Measurements from ENCODE around the gene SPR. TPM values are rescaled to one million over a fixed set of nuclear protein-coding genes. Genes with fewer than 3 reads are reported as not detected.

Gene SPR
- total and polyA plus RNA-seq, 2 donors (not counting 3 experiments of a cell fraction or from before 2014, with no cell fraction given) = 22.0 to 27.6 TPM

DNA sequence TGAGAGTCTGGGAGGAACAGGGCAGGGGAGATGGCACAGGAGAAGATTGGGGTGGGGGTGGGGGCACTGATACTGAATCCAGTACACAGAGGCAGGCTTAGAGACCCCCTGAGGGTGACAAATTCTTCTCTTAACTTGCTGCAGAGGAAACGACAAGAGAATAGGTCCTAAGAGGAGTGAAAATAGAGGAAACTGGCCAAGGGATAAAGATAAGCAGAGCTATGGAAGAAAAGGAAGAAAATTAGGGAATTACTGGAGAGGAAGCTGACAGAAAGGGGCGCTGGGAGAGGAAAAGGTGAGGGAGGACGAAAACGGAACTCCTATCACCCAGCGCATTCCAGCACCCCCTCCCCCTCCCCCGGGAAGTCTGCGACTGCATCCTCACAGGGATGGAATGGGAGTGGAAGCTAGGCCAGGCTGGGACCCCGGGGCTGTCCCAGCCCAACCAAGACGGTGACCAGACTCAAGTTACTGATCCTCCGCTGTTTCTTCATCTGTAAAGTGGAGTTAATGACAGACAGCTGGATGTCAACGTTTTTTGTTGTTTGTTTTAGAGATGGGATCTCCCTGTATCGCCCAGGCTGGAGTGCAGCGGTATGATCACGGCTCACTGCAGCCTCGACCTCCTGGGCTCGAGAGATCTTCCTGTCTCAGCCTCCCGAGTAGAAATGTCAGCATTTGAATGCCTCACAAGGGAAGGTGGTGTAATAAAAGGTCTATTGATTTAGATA, 27.5 kb downstream of the SPR start:
- peaks cover 72 to 98% of the 10 kb centered on the region in 2 experiments for H3K27me3 ChIP-seq (ENCODE audit: control insufficient read depth in 2 of 2, insufficient read depth in 2 of 2, low read length in 2 of 2)
- no peak overlapping the region for H2AFZ ChIP-seq (ENCODE audit: low read depth, low read length)
- H3K4me1 ChIP-seq (ENCODE audit: control insufficient read depth, extremely low read depth, insufficient read depth, low read length) = peaks cover 8% of the 10 kb centered on the region
- no peaks in the 10 kb centered on the region for H3K79me2 ChIP-seq (ENCODE audit: control insufficient read depth, insufficient read depth, low read length)
- FAIRE-seq = no peak
- H3K9me1 ChIP-seq (replicated peaks; ENCODE audit: control insufficient read depth, extremely low read depth, insufficient read depth, low read length) = no peaks in the 10 kb centered on the region
- no peak for TF ChIP-seq MYC (IDR thresholded peaks at IDR 0.05; ENCODE audit: low read depth, low read length)
- no peak for TF ChIP-seq EZH2 (IDR thresholded peaks at IDR 0.05; ENCODE audit: borderline replicate concordance, low read depth, low read length, severe bottlenecking)
- TF ChIP-seq, protein P1, sequence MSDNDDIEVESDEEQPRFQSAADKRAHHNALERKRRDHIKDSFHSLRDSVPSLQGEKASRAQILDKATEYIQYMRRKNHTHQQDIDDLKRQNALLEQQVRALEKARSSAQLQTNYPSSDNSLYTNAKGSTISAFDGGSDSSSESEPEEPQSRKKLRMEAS (IDR thresholded peaks at IDR 0.05; ENCODE audit: insufficient read depth, insufficient read length) = no peak
- TF ChIP-seq POLR2AphosphoS5 (IDR thresholded peaks at IDR 0.05; ENCODE audit: insufficient read depth, low read depth, low read length) = no peak
- no peak for TF ChIP-seq JUN (IDR thresholded peaks at IDR 0.05; ENCODE audit: borderline replicate concordance, insufficient read depth, insufficient read length, low read depth)
- TF ChIP-seq GATA2 (IDR thresholded peaks at IDR 0.05; ENCODE audit: insufficient read depth, insufficient read length, low read depth, low read length) = no peak
- TF ChIP-seq FOS (IDR thresholded peaks at IDR 0.05; ENCODE audit: borderline replicate concordance, insufficient read depth, low read length) = no peak
- TF ChIP-seq, protein P2, sequence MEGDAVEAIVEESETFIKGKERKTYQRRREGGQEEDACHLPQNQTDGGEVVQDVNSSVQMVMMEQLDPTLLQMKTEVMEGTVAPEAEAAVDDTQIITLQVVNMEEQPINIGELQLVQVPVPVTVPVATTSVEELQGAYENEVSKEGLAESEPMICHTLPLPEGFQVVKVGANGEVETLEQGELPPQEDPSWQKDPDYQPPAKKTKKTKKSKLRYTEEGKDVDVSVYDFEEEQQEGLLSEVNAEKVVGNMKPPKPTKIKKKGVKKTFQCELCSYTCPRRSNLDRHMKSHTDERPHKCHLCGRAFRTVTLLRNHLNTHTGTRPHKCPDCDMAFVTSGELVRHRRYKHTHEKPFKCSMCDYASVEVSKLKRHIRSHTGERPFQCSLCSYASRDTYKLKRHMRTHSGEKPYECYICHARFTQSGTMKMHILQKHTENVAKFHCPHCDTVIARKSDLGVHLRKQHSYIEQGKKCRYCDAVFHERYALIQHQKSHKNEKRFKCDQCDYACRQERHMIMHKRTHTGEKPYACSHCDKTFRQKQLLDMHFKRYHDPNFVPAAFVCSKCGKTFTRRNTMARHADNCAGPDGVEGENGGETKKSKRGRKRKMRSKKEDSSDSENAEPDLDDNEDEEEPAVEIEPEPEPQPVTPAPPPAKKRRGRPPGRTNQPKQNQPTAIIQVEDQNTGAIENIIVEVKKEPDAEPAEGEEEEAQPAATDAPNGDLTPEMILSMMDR (IDR thresholded peaks at IDR 0.05; ENCODE audit: extremely low read depth in 1 of 2, insufficient read depth in 1 of 2, low read depth in 1 of 2, low read length in 2 of 2) = no peak
- no peak for TF ChIP-seq POLR2A (IDR thresholded peaks at IDR 0.05; ENCODE audit: low read depth, low read length)
- dilution Hi-C loops (cut with MboI; ENCODE audit: extremely low pct_ligation_motif_present, low sequenced_read_pairs) = no loop called here
- H4K20me1 ChIP-seq (replicated peaks; ENCODE audit: control insufficient read depth, extremely low read depth, insufficient read depth, low read length) = no peaks in the 10 kb centered on the region
- no peaks in the 10 kb centered on the region for H3K9me3 ChIP-seq (replicated peaks; ENCODE audit: control insufficient read depth, insufficient read depth, low read length)
- intact Hi-C loops (cut with micrococcal nuclease) = no loop called here
- H3K9ac ChIP-seq (replicated peaks; ENCODE audit: extremely low read depth, insufficient read depth, low read length) = no peak overlapping the region
- H3K4me3 ChIP-seq (replicated peaks in 1 of 3; ENCODE audit: insufficient read depth in 1 of 3, low read depth in 1 of 3, low read length in 3 of 3) = no peak overlapping the region
- no peaks in the 10 kb centered on the region for H3K36me3 ChIP-seq (ENCODE audit: control insufficient read depth in 2 of 2, extremely low read depth in 1 of 2, insufficient read depth in 2 of 2, low read length in 2 of 2)
- no peak for DNase-seq (ENCODE audit: low read depth, low spot score)
- BruUV-seq (replicated peaks) = no TSS peak
- no peak overlapping the region for H3K4me2 ChIP-seq (ENCODE audit: insufficient read depth, low read length)
- H3K27ac ChIP-seq (ENCODE audit: insufficient read depth, low read depth, low read length) = no peak overlapping the region
- CTCF ChIA-PET = interaction anchor here (0.6 to 2.4 kb wide), 7 partner anchors 9 to 298 kb away, joined by 3 to 9 read pairs (median 4); partner anchors contain the start of gene SPR
- POLR2A ChIA-PET = no interaction called here
